GM12874 (cell line): ENCODE results near the gene LSMEM2.

Source experiments
- CTCF ChIP-seq: IDR thresholded peaks from 2 replicates; pipeline ENCODE4 v1.5.1; 2011; ENCODE audit warnings: low read depth, mild to moderate bottlenecking, control low read depth, low read length, moderate library complexity; ENCODE audit not compliant: insufficient read depth

The LSMEM2 gene

GRCh38 chr3:50334339-50335075 lies 55.6 kb downstream of the LSMEM2 start:
- TF ChIP-seq CTCF = no peak

DNA sequence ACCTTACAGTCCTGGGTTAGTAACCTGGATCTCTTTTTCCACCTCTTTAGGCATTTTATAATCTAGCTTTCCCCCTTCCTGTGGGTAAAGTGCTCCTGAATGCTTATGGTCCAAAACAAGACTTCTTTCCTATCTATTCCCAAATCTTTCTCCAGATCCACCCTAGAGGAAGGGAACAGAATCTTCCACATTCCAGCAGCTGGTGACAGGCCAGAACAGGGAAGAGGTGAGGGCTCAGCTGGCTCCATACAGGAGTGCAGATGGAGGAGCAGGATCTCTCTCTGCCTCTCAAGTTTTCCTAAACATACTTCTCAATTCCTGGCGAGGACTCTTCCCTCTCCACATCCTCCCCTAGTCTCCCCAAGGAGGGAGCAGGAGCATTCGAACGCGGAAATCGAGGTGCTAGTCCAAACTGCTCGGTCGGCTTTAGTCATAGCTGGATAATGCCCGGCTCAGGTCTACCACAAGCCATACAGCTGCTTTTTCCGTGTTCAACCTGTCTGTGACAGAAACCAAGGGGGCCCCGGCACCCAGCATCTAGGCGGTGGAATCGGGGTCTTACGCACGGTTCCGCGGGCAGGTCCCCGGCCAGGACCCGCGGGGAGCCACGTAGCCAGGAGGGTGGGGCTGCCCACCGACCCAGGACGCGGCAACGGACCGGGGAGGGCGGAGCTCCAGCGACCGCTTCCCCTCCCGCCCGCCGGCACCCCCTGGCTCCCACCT lies 57.7 kb downstream of the LSMEM2 start:
- TF ChIP-seq CTCF = no peak

- TF ChIP-seq CTCF = no peak
These were observed 58.4 kb downstream of the LSMEM2 start for GRCh38 chr3:50337175-50337861.
